Measurements from ENCODE around the gene CCR5AS.
A peak's percentile ranks its signal among the peaks of the same experiment; 100 is the strongest.

CCR5AS gene

GRCh38 chr3:46429671-46430070 is 22.8 kb upstream of the CCR5AS start:
- H4K20me1 ChIP-seq (ENCODE audit: insufficient read depth, poor library complexity, severe bottlenecking), result no peaks in the 10 kb centered on the region
- H3K27ac ChIP-seq, result peak overlapping the region; percentile 93
- DNase-seq (ENCODE audit: low spot score), result peak; percentile 40
- peaks cover 15% of the 10 kb centered on the region for H3K4me1 ChIP-seq (ENCODE audit: insufficient read depth)
- peaks cover 8% of the 10 kb centered on the region for H3K9me3 ChIP-seq (ENCODE audit: low read depth)
- H3K4me3 ChIP-seq, result no peak overlapping the region
- no peaks in the 10 kb centered on the region for H3K27me3 ChIP-seq
- no peaks in the 10 kb centered on the region for H3K36me3 ChIP-seq (replicated peaks; ENCODE audit: insufficient read depth, low read depth)
- no peaks in the 10 kb centered on the region for H3K79me2 ChIP-seq
- H2AFZ ChIP-seq, result no peak overlapping the region
- H3K9me2 ChIP-seq (replicated peaks; ENCODE audit: insufficient read depth), result no peaks in the 10 kb centered on the region
- TF ChIP-seq EZH2 (IDR thresholded peaks at IDR 0.05; ENCODE audit: borderline replicate concordance) (no peak), CTCF (IDR thresholded peaks at IDR 0.05; ENCODE audit: poor library complexity) (no peak), EZH2phosphoT487 (IDR thresholded peaks at IDR 0.05; ENCODE audit: low read depth, severe bottlenecking, unreplicated experiment) (no peak)
- WGBS (ENCODE audit: low lambda C conversion rate, missing lambda C conversion rate), result 72% methylated on average over 5 of the region's 5 CpGs
- H3K4me2 ChIP-seq, result peak overlapping the region; percentile 25

- H2AFZ ChIP-seq, result no peak overlapping the region
- 53% methylated on average over 5 of the region's 5 CpGs for WGBS (ENCODE audit: low lambda C conversion rate, missing lambda C conversion rate)
Measured at GRCh38 chr3:46429250-46429649, 22.4 kb upstream of the CCR5AS start.

GRCh38 chr3:46427916-46428833 is 21.3 kb upstream of the CCR5AS start:
- Histone ChIP-seq H3K36me3 (replicated peaks; ENCODE audit: insufficient read depth, low read depth) (no peaks in the 10 kb centered on the region), H3K4me3 (no peak overlapping the region), H3K4me2 (peak overlapping the region; percentile 7), H2AFZ (no peak overlapping the region), H3K27me3 (no peaks in the 10 kb centered on the region), H3K9me2 (replicated peaks; ENCODE audit: insufficient read depth) (no peaks in the 10 kb centered on the region), H3K9me3 (ENCODE audit: low read depth) (peaks cover 8% of the 10 kb centered on the region), H3K27ac (peak overlapping the region; percentile 93), H3K79me2 (no peaks in the 10 kb centered on the region), H4K20me1 (ENCODE audit: insufficient read depth, poor library complexity, severe bottlenecking) (no peaks in the 10 kb centered on the region), H3K4me1 (ENCODE audit: insufficient read depth) (peaks cover 15% of the 10 kb centered on the region)
- 69% methylated on average over 10 of the region's 10 CpGs for WGBS (ENCODE audit: low lambda C conversion rate, missing lambda C conversion rate)
- TF ChIP-seq CTCF (IDR thresholded peaks at IDR 0.05; ENCODE audit: poor library complexity) (peak; percentile 32), EZH2phosphoT487 (IDR thresholded peaks at IDR 0.05; ENCODE audit: low read depth, severe bottlenecking, unreplicated experiment) (no peak), EZH2 (IDR thresholded peaks at IDR 0.05; ENCODE audit: borderline replicate concordance) (no peak)
- peak; percentile 53 for DNase-seq (ENCODE audit: low spot score)

More at GRCh38 chr3:46429250-46429649, 22.4 kb upstream of the CCR5AS start:
- Histone ChIP-seq H3K27ac (peak overlapping the region; percentile 93), H3K79me2 (no peaks in the 10 kb centered on the region), H3K9me3 (ENCODE audit: low read depth) (peaks cover 8% of the 10 kb centered on the region), H3K4me1 (ENCODE audit: insufficient read depth) (peaks cover 15% of the 10 kb centered on the region), H3K4me2 (peak overlapping the region; percentile 25), H3K9me2 (replicated peaks; ENCODE audit: insufficient read depth) (no peaks in the 10 kb centered on the region), H4K20me1 (ENCODE audit: insufficient read depth, poor library complexity, severe bottlenecking) (no peaks in the 10 kb centered on the region), H3K4me3 (no peak overlapping the region), H3K36me3 (replicated peaks; ENCODE audit: insufficient read depth, low read depth) (no peaks in the 10 kb centered on the region), H3K27me3 (no peaks in the 10 kb centered on the region)
- DNase-seq (ENCODE audit: low spot score), result peak; percentile 26
- TF ChIP-seq EZH2 (IDR thresholded peaks at IDR 0.05; ENCODE audit: borderline replicate concordance), result no peak
- no peak for TF ChIP-seq CTCF (IDR thresholded peaks at IDR 0.05; ENCODE audit: poor library complexity)
- TF ChIP-seq EZH2phosphoT487 (IDR thresholded peaks at IDR 0.05; ENCODE audit: low read depth, severe bottlenecking, unreplicated experiment), result no peak

Data from hepatocyte (in vitro differentiated cells).